ENCODE results near the gene TNFAIP2. TPM values are rescaled to one million over a fixed set of nuclear protein-coding genes. Genes with fewer than 3 reads are reported as not detected.
A peak's percentile ranks its signal among the peaks of the same experiment; 100 is the strongest.

Gene TNFAIP2
- total RNA-seq, 2 experiments from 2014 or later = 0.12 to 0.60 TPM

DNA sequence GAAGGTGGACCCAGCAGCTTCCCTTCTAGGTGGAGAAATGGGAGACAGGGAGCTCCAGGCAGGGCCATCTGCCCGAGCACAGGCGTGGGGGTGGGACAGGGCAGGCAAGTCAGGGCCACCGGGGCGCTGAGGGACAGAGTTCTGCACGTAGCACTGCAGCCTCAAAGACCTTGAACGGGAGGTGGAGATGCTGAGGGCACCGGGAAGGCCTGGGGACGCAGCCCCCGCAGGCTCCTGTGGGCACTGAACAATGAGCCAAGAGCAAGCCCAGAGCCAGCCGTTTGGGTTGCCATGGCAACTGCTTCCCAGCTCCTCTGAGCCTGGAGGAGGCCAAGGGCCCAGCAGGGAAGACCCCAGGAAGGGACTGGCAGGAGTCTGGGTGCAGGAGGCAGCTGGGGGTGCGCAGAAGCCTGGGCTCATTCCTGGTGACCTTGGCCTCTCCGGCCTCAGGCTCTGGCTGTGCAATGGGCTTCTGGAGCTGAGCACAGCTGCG is 35.9 kb upstream of the TNFAIP2 start:
- peaks cover 7% of the 10 kb centered on the region for H3K27me3 Mint-ChIP-seq (ENCODE audit: low read depth)
- intact Hi-C loops (cut with micrococcal nuclease) = no loop called here
- H3K4me1 Mint-ChIP-seq (ENCODE audit: low read depth) = peaks cover 3% of the 10 kb centered on the region
- CTCF ChIA-PET = interaction anchor here (0.6 to 4.2 kb wide), 3 partner anchors 18 to 524 kb away, joined by 3 to 15 read pairs (median 3); no protein-coding TSS in a partner anchor
- DNase-seq = no peak
- no peaks in the 10 kb centered on the region for H3K36me3 Mint-ChIP-seq (ENCODE audit: low read depth)
- H3K27ac Mint-ChIP-seq = no peak overlapping the region
- no peaks in the 10 kb centered on the region for H3K9me3 Mint-ChIP-seq
- no peak overlapping the region for H3K4me3 Mint-ChIP-seq

DNA sequence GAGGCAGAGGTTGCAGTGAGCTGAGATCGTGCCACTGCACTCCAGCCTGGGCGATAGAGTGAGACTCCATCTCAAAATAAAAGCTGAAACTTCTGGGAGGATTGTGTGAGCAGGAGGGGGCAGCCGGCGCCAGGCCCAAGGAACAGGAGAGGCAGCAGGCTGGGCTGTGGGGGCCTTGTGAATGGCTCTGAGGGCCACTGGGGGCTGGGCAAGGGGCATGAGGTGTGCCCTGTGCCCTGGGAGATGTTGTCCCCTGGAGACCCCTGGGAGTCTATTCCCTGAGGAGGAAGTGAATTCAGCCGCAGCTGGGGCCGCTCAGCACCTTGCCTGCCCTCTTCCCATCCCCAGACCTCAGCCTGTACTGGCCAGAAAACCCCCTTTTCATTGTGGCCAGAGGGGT is 34.3 kb upstream of the TNFAIP2 start:
- no peak for DNase-seq
- H3K27me3 Mint-ChIP-seq (ENCODE audit: low read depth) = peaks cover 7% of the 10 kb centered on the region
- no peak overlapping the region for H3K4me3 Mint-ChIP-seq
- H3K27ac Mint-ChIP-seq = no peak overlapping the region
- H3K4me1 Mint-ChIP-seq (ENCODE audit: low read depth) = peaks cover 3% of the 10 kb centered on the region
- no peaks in the 10 kb centered on the region for H3K36me3 Mint-ChIP-seq (ENCODE audit: low read depth)
- intact Hi-C loops (cut with micrococcal nuclease) = no loop called here
- CTCF ChIA-PET = no interaction called here
- no peaks in the 10 kb centered on the region for H3K9me3 Mint-ChIP-seq

DNA sequence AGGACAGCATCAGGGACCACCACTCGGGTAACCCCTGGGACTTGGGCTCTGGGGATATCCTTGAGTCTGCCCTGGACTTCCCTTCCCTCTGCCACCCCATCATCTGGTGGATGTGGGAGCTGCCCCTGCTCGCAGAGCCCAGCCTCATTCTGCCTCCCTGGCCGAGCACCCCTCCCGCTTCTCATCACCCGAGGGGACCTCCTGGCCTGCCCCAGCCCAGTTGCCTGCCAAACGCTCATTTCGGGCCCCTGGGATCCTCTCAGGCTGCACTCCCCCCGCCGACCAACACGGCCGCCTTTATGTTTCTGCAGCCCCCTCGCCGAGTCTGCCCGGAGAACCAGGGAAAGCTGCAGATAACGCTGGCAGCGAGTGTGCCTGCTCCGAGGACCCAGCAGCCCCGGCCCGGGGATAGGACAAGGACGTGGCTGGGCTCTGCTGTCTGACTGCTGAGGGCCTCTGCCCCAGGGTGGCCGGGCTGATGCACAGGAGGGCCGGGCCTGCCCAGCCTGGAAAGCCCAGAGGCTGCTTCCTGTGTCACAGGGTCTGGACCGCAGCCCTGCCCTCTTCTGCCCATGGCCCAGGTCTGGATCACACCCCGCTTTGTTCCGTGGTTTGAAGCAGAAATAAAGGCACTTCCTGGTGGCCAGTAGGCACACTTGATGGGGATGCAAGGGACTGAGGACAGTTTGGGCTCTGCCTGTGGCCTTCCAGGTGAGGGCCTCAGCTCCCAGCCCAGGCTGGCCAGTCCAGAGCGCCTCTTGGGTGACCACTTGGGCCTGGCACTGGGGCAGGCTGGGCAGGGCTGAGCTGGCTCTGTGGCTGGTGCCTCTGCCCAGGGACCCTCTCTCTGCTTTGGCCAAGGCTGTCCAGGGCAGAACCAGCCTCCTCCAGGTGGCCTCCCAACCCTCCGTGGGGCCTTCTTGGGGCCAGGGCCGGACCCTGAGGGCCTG is 33.6 kb upstream of the TNFAIP2 start:
- H3K4me3 Mint-ChIP-seq = no peak overlapping the region
- no peak overlapping the region for H3K27ac Mint-ChIP-seq
- intact Hi-C loops (cut with micrococcal nuclease) = loop anchor here (10.0 kb wide), 1 partner anchor 565 kb away; no protein-coding TSS in a partner anchor
- peaks cover 3% of the 10 kb centered on the region for H3K4me1 Mint-ChIP-seq (ENCODE audit: low read depth)
- DNase-seq = no peak
- H3K27me3 Mint-ChIP-seq (ENCODE audit: low read depth) = peaks cover 4% of the 10 kb centered on the region
- H3K36me3 Mint-ChIP-seq (ENCODE audit: low read depth) = no peaks in the 10 kb centered on the region
- H3K9me3 Mint-ChIP-seq = no peaks in the 10 kb centered on the region
- CTCF ChIA-PET = interaction anchor here (0.6 to 1.3 kb wide), 2 partner anchors 15 to 24 kb away, joined by 3 read pairs; no protein-coding TSS in a partner anchor

DNA sequence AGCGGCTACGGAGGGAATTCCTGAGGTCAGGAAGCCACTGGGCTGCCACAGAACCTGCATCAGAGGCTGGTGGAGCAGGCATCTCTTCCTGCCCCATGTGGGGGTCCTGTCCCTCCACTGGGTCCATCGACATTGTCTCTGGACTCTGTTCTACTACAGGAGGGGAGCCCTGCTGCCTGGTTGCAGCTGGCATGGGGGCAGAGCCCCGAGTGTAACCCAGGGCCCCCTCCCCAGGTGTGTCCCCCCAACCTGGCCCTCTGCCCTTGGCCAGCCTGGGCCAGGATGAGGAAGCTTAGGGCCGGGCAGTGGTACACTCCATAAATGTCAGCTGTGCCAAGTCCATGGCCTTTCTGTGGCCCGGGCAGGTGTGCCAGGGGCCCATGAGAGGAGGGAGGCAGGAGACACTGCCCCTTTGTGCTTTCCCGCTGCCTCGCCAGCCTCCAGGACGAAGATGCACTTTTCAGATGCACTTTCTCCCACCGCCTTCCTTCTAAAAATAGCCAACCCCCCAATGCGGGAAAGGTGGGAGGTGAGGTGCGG is 32.7 kb upstream of the TNFAIP2 start:
- CTCF ChIA-PET = interaction anchor here (0.6 to 1.3 kb wide), 4 partner anchors 12 to 23 kb away, joined by 3 to 6 read pairs (median 4); no protein-coding TSS in a partner anchor
- Mint-ChIP-seq H3K27ac (no peak overlapping the region), H3K36me3 (ENCODE audit: low read depth) (no peaks in the 10 kb centered on the region), H3K9me3 (no peaks in the 10 kb centered on the region), H3K4me1 (ENCODE audit: low read depth) (peaks cover 3% of the 10 kb centered on the region), H3K27me3 (ENCODE audit: low read depth) (peaks cover 1% of the 10 kb centered on the region), H3K4me3 (peak overlapping the region; percentile 29)
- no peak for DNase-seq
- intact Hi-C loops (cut with micrococcal nuclease) = loop anchor here (1.0 to 10.0 kb wide), 2 partner anchors 15 to 566 kb away; no protein-coding TSS in a partner anchor

DNA sequence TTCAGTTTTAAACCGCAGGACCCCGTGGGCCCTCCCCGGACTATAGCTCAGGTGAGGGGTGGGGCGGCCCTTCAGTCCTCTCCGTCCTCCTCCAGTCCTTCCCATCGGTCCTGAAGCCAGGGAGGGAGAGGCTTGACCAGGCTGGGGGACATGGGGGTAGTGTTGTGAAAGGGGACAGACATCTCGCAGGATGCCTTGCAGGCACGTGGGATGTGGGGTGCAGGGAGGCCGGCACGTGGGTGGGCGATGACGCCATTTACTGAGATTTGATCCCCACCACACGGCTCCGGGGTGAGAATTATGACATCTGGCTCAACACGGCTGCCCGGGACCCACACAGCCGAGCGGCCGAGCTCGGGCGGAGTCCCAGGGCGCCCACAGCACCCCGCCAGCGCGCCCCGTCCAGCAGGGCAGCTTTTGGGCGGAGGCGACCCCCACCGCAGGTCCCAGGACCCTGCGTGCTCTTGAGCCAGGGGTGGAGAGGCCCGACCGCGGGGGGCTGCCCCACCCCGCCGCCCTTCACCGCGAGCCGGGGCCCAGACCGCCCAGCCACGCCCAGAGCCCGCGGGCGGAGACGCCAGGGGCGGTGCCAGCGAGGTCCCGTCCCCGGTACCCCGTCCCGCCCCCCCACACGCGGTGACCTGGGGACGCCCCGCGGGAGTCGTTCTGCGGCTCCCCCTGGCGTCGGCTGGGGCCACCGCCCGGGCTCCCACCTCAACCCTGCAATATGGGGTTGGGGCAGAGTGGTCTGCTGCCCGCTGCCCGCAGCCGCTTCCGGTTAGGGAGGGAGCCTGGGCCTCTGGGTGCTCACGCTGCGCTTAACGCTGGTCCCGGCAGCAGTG is 32.0 kb upstream of the TNFAIP2 start:
- peaks cover 3% of the 10 kb centered on the region for H3K4me1 Mint-ChIP-seq (ENCODE audit: low read depth)
- H3K27ac Mint-ChIP-seq = no peak overlapping the region
- intact Hi-C loops (cut with micrococcal nuclease) = loop anchor here (1.0 to 10.0 kb wide), 2 partner anchors 16 to 566 kb away; no protein-coding TSS in a partner anchor
- peak; percentile 76 for DNase-seq
- no peaks in the 10 kb centered on the region for H3K9me3 Mint-ChIP-seq
- no peaks in the 10 kb centered on the region for H3K27me3 Mint-ChIP-seq (ENCODE audit: low read depth)
- H3K4me3 Mint-ChIP-seq = peak overlapping the region; percentile 29
- CTCF ChIA-PET = interaction anchor here (1.2 to 1.3 kb wide), 3 partner anchors 12 to 16 kb away, joined by 3 to 6 read pairs (median 4); no protein-coding TSS in a partner anchor
- no peaks in the 10 kb centered on the region for H3K36me3 Mint-ChIP-seq (ENCODE audit: low read depth)

DNA sequence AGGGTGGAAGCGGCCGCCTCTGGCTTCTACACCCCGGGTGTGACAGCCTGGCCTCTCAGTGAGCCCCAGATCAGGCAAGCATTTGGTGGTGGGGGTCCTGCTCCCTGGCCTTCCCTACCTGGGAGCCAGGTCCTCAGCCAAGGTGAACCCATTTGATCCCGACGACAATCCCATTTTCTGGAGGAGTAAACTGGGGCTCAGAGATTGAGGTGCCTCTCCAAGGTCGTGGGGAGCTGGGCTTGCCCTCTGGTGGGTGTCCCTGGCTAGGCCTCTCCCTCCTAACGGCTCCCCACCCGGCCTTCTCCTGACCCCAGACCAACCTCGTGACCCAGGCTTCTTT is 31.4 kb upstream of the TNFAIP2 start:
- Mint-ChIP-seq H3K4me3 (peak overlapping the region; percentile 21), H3K9me3 (no peaks in the 10 kb centered on the region), H3K27ac (no peak overlapping the region), H3K27me3 (ENCODE audit: low read depth) (peaks cover 2% of the 10 kb centered on the region), H3K36me3 (ENCODE audit: low read depth) (no peaks in the 10 kb centered on the region), H3K4me1 (ENCODE audit: low read depth) (peaks cover 3% of the 10 kb centered on the region)
- DNase-seq = no peak
- intact Hi-C loops (cut with micrococcal nuclease) = loop anchor here (1.0 to 10.0 kb wide), 2 partner anchors 17 to 567 kb away; no protein-coding TSS in a partner anchor
- CTCF ChIA-PET = interaction anchor here (1.0 to 1.3 kb wide), 2 partner anchors 17 kb away, joined by 5 to 6 read pairs; no protein-coding TSS in a partner anchor

DNA sequence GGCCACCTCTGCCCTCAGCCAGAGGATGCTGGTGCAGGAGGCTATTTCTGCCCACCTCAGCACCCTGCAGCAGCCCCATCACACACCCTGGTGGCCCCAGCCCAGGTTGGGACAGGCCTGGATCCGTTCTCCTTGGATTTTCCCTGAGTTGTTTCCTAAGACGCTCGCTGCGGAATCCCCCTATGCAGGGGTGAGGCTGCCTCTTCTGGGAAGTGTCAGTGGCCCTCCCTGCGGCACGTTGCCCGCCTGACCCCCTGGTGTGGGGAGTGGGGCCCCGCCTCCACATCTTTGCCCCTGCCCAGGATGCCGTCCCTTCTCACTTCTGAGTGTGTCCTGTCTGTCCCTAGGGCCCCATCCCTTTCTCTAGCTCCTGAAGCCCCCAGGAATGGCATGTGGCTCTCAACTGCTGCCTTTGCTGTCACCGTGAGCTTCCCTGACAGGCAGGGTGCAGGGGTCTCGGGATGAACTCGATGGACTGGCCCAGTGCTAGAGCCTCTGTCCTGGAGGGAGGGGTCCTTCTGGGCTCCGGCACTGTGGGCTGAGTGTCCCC is 29.3 kb upstream of the TNFAIP2 start:
- Mint-ChIP-seq H3K9me3 (no peaks in the 10 kb centered on the region), H3K27me3 (ENCODE audit: low read depth) (peaks cover 4% of the 10 kb centered on the region), H3K4me3 (no peak overlapping the region), H3K27ac (no peak overlapping the region), H3K36me3 (ENCODE audit: low read depth) (no peaks in the 10 kb centered on the region), H3K4me1 (ENCODE audit: low read depth) (peaks cover 3% of the 10 kb centered on the region)
- CTCF ChIA-PET = interaction anchor here (3.3 kb wide), 1 partner anchor 11 kb away, joined by 28 read pairs; no protein-coding TSS in a partner anchor
- DNase-seq = no peak
- intact Hi-C loops (cut with micrococcal nuclease) = loop anchor here (10.0 kb wide), 1 partner anchor 569 kb away; no protein-coding TSS in a partner anchor

DNA sequence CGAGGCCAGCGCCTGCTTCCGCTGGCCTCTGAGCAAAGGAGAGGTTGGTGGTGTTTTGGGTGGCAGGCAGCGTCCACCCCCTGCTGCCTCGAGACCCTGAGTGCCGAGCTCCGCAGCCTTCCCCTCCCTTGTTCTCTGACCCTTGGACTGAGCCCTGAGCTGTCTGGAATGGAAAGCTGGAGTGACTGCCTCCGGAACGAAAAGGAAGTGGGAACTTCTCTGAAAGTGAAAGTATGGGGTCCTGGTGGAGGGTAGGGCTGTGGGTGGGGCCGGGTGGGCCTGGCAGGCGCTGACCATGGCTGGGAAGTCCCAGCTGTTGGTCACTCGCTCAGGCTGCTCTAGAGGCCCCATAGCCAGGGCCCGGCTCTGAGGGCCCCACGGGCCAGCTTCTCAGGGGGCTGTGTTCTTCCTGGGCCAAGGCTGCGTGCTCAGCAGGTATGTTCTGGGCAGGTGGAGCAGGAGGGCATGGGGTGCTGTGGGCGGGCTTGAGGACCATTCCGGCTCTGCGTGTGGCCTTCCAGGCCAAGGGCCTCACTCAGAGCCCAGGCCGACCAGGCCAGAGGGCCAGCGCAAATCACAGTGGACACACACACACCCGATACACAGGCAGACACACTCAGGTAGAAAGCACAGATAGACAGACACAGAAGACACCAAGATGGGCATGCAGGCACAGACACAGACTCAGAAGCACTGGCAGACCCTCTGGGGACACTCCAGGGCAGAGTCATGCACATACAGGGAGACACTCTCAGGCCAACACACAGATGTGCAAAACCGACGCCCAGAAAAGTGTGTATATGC is 28.7 kb upstream of the TNFAIP2 start, which contains the start of gene EXOC3L4:
TSS of gene EXOC3L4 (plus strand) at position 320 of the 804 bp plus-strand sequence. CDS start 5,495 bp downstream, outside the sequence.
- peaks cover 3% of the 10 kb centered on the region for H3K4me1 Mint-ChIP-seq (ENCODE audit: low read depth)
- DNase-seq = no peak
- H3K36me3 Mint-ChIP-seq (ENCODE audit: low read depth) = no peaks in the 10 kb centered on the region
- CTCF ChIA-PET = interaction anchor here (3.3 kb wide), 1 partner anchor 10 kb away, joined by 28 read pairs; no protein-coding TSS in a partner anchor
- no peaks in the 10 kb centered on the region for H3K9me3 Mint-ChIP-seq
- intact Hi-C loops (cut with micrococcal nuclease) = loop anchor here (10.0 kb wide), 1 partner anchor 570 kb away; no protein-coding TSS in a partner anchor
- H3K27ac Mint-ChIP-seq = no peak within 1 kb of the TSS
- no peak within 1 kb of the TSS for H3K4me3 Mint-ChIP-seq
- H3K27me3 Mint-ChIP-seq (ENCODE audit: low read depth) = peaks cover 4% of the 10 kb centered on the region

DNA sequence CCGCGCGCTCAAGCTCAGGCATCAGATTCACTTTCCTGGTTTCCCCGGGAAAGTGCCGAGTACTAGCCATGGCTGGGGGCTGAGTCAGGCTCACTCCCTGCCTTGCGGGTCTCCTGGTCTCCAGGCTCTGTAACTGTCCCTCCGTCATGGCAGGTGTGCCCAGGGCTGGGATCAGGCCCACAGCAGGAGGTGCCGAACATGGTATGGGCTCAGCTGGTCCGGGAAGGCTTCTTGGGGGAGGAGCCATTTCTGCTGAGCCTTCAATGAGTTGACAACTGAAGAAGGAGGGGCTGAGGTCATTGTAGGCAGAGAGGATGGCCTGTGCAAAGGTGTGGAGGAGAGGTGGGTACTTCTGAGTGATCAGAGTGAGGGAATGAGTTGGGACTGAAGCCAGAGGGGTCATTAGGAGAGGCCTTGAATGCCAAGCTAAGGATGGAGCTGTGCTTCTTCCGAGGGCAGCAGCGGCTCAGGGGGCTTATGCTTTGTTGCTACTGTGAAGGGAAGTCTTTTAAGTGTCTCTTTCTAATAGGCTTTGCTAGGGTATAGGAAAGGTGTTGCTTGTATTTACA is 28.0 kb upstream of the TNFAIP2 start:
- Mint-ChIP-seq H3K36me3 (ENCODE audit: low read depth) (no peaks in the 10 kb centered on the region), H3K9me3 (no peaks in the 10 kb centered on the region), H3K27ac (no peak overlapping the region), H3K4me3 (no peak overlapping the region), H3K27me3 (ENCODE audit: low read depth) (peaks cover 6% of the 10 kb centered on the region), H3K4me1 (ENCODE audit: low read depth) (peaks cover 3% of the 10 kb centered on the region)
- CTCF ChIA-PET = interaction anchor here (0.6 to 3.3 kb wide), 2 partner anchors 10 to 135 kb away, joined by 3 to 28 read pairs; no protein-coding TSS in a partner anchor
- intact Hi-C loops (cut with micrococcal nuclease) = loop anchor here (10.0 kb wide), 1 partner anchor 570 kb away; no protein-coding TSS in a partner anchor
- no peak for DNase-seq

DNA sequence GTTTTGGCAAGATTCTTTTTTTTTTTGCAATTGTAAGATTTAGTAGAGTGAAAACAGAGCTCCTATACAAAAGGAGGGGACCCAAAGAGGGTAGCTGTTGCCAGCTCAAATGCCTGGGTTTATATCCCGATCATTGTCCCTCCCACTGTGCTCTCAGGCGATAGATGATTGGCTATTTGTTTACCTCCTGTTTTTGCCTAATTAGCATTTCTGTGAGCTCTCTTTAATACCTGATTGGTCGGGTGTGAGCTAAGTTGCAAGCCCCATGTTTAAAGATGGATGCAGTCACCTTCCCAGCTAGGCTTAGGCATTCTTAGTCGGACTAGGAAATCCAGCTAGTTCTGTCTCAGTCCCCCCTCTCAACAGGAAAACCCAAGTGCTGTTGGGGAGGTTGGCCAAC is 26.9 kb upstream of the TNFAIP2 start:
- Mint-ChIP-seq H3K4me3 (no peak overlapping the region), H3K4me1 (ENCODE audit: low read depth) (no peaks in the 10 kb centered on the region), H3K27ac (no peak overlapping the region), H3K27me3 (ENCODE audit: low read depth) (peaks cover 10% of the 10 kb centered on the region), H3K9me3 (no peaks in the 10 kb centered on the region), H3K36me3 (ENCODE audit: low read depth) (no peaks in the 10 kb centered on the region)
- intact Hi-C loops (cut with micrococcal nuclease) = loop anchor here (10.0 kb wide), 1 partner anchor 572 kb away; no protein-coding TSS in a partner anchor
- CTCF ChIA-PET = interaction anchor here (3.3 kb wide), 1 partner anchor 9 kb away, joined by 28 read pairs; no protein-coding TSS in a partner anchor
- no peak for DNase-seq

Measured in activated naive CD4-positive, alpha-beta T cell treated with anti-CD3 and anti-CD28 coated beads for 36 hours (primary cell).